B cell (primary cell): ENCODE data around the gene AFG1L. TPM values are rescaled to one million over a fixed set of nuclear protein-coding genes. Genes with fewer than 3 reads are reported as not detected.

Experiments used
- ATAC-seq: fragments of 200-7000 bp; cut with Tn5 transposase; one replicate; pipeline ENCODE4 v1.10.0; 2021; ENCODE audit warnings: low read depth, mild to moderate bottlenecking, moderate number of reproducible peaks, moderate library complexity
- CTCF ChIA-PET: fragments of 350-600 bp; sonication (Branson Sonifier 250); formaldehyde crosslinking; loops from one replicate; lab custom pipeline; 2021; ENCODE audit warnings: antibody characterized with exemption, inconsistent platforms; lab: Charles Lee
- POLR2A ChIA-PET: fragments of 350-600 bp; sonication (Branson Sonifier 250); formaldehyde crosslinking; loops from one replicate; lab custom pipeline; 2021; ENCODE audit warnings: antibody characterized with exemption; lab: Charles Lee
- DNase-seq: peaks from one replicate; pipeline ENCODE4 v3.0.0; 2013
- H2AFZ ChIP-seq: 2 replicates; pipeline ENCODE4 v1.6.1; 2012; ENCODE audit warnings: mild to moderate bottlenecking, low read depth, low read length; ENCODE audit not compliant: insufficient read depth, poor library complexity, severe bottlenecking
- H3K27ac ChIP-seq, 2 donors: 1 replicate in 1 of 2; 2 replicates in 1 of 2; pipeline ENCODE4 v1.5.1; 2012 to 2013; ENCODE audit warnings: low read length in 2 of 2, mild to moderate bottlenecking in 2 of 2, moderate library complexity in 1 of 2
- H3K27me3 ChIP-seq, 4 experiments: fragments of 200-600 bp in 1 of 4; sonication (generic) in 1 of 4; replicated peaks in 1 of 4; 1 replicate in 2 of 4; 2 replicates in 2 of 4; pipeline versions ENCODE4 v1.6.1 to v1.7.0; 2013 to 2016; ENCODE audit warnings: low read length in 3 of 4, mild to moderate bottlenecking in 2 of 4, mixed read lengths in 1 of 4, moderate library complexity in 1 of 4; ENCODE audit not compliant: insufficient read depth in 4 of 4, control insufficient read depth in 3 of 4; ENCODE audit errors: control extremely low read depth in 1 of 4
- H3K36me3 ChIP-seq, 2 experiments: replicated peaks in 1 of 2; 1 replicate in 1 of 2; 2 replicates in 1 of 2; pipeline versions ENCODE4 v1.6.1 to v1.7.1; 2013; ENCODE audit warnings: low read length in 1 of 2; ENCODE audit not compliant: insufficient read depth in 2 of 2, control insufficient read depth in 1 of 2; ENCODE audit errors: control extremely low read depth in 1 of 2, extremely low read depth in 1 of 2
- H3K4me1 ChIP-seq, 2 donors: fragments of 200-600 bp in 1 of 2; sonication (generic) in 1 of 2; 1 replicate in 1 of 2; 2 replicates in 1 of 2; pipeline versions ENCODE4 v1.5.1 to v1.6.1; 2013 to 2017; ENCODE audit warnings: low read length in 2 of 2; ENCODE audit not compliant: control insufficient read depth in 2 of 2, insufficient read depth in 2 of 2
- H3K4me2 ChIP-seq: replicated peaks from 2 replicates; pipeline ENCODE3; 2012; ENCODE audit warnings: mild to moderate bottlenecking, low read depth, low read length; ENCODE audit not compliant: poor library complexity, severe bottlenecking
- H3K4me3 ChIP-seq, 5 experiments: fragments of 200-600 bp in 1 of 5; sonication (generic) in 1 of 5; 1 replicate in 3 of 5; 2 replicates in 2 of 5; pipeline versions ENCODE4 v1.5.1 to v1.7.0; 2011 to 2016; ENCODE audit warnings: low read length in 4 of 5, mild to moderate bottlenecking in 4 of 5, low read depth in 2 of 5, control low read depth in 1 of 5, moderate library complexity in 1 of 5; ENCODE audit not compliant: insufficient read depth in 1 of 5; ENCODE audit errors: control extremely low read depth in 1 of 5, extremely low read depth in 1 of 5
- H3K79me2 ChIP-seq: fragments of 200-600 bp; sonication (generic); one replicate; pipeline ENCODE4 v1.6.0; 2016; ENCODE audit warnings: low read length; ENCODE audit not compliant: control insufficient read depth, insufficient read depth
- H3K9ac ChIP-seq: fragments of 200-600 bp; sonication (generic); 2 replicates; pipeline ENCODE4 v1.6.1; 2017; ENCODE audit warnings: mild to moderate bottlenecking, low read length, moderate library complexity
- H3K9me3 ChIP-seq, 3 donors: one replicate each; pipeline versions ENCODE4 v1.6.1 to v1.7.1; 2013; ENCODE audit warnings: low read length in 2 of 3; ENCODE audit not compliant: control insufficient read depth in 2 of 3, insufficient read depth in 1 of 3; ENCODE audit errors: control extremely low read depth in 1 of 3
- H4K20me1 ChIP-seq: 2 replicates; pipeline ENCODE4 v1.6.0; 2012; ENCODE audit warnings: mild to moderate bottlenecking, low read length; ENCODE audit not compliant: insufficient read depth, control insufficient read depth, poor library complexity, severe bottlenecking
- H3K27ac Mint-ChIP-seq: one replicate; pipeline ENCODE4 v1.8.0; 2021; ENCODE audit warnings: mixed read lengths
- H3K27me3 Mint-ChIP-seq: one replicate; pipeline ENCODE4 v1.8.0; 2021; ENCODE audit warnings: mixed read lengths
- H3K4me1 Mint-ChIP-seq: one replicate; pipeline ENCODE4 v1.8.0; 2021; ENCODE audit warnings: mixed read lengths
- H3K4me3 Mint-ChIP-seq: one replicate; pipeline ENCODE4 v1.8.0; 2021; ENCODE audit warnings: mixed read lengths
- H3K9me3 Mint-ChIP-seq: one replicate; pipeline ENCODE4 v1.8.0; 2022; ENCODE audit warnings: mixed read lengths; ENCODE audit not compliant: insufficient read depth
- CTCF ChIP-seq: fragments of 200-600 bp; IDR thresholded peaks from one replicate; pipeline ENCODE4 v1.8.0; 2022; ENCODE audit warnings: antibody characterized with exemption, mild to moderate bottlenecking
- EZH2 ChIP-seq: IDR thresholded peaks from 2 replicates; pipeline ENCODE4 v1.6.1; 2012; ENCODE audit warnings: borderline replicate concordance, low read depth, mild to moderate bottlenecking, moderate library complexity, low read length; ENCODE audit not compliant: insufficient read depth, poor library complexity, severe bottlenecking
- WGBS: methylation state at CpG from one replicate; pipeline ENCODE4 v1.1.5; 2013; ENCODE audit warnings: missing lambda C conversion rate; ENCODE audit not compliant: insufficient coverage; 5-methylcytosine and 5-hydroxymethylcytosine counted together
- intact Hi-C: fragments of 100-400 bp; cut with micrococcal nuclease; formaldehyde crosslinking; loops from one replicate; pipeline ENCODE4 v1.10.0; 2022
- polyA plus RNA-seq: library from polyadenylated mRNA; depleted of rRNA; stranded (reverse); fragments of >200 nt; gene quantifications from 2 replicates; pipeline ENCODE4 v1.2.3, GENCODE V29; 2012
- total RNA-seq, 2 donors: library from RNA; stranded (reverse); fragments of 120-200 nt in 1 of 2; gene quantifications; 1 replicate in 1 of 2; 2 replicates in 1 of 2; pipeline versions ENCODE4 v1.2.3 to v1.2.4, GENCODE V29; 2013 to 2022

The AFG1L gene
- total and polyA plus RNA-seq, 2 donors (not counting 1 experiment from before 2014, with no cell fraction given), result 1.8 to 14.2 TPM

- Mint-ChIP-seq H3K4me1 (peaks cover 4% of the 10 kb centered on the region), H3K9me3 (no peaks in the 10 kb centered on the region), H3K27me3 (no peaks in the 10 kb centered on the region), H3K4me3 (no peak overlapping the region), H3K27ac (no peak overlapping the region)
- DNase-seq, result no peak
- no peak overlapping the region for H3K9ac ChIP-seq
- TF ChIP-seq CTCF (no peak), EZH2 (no peak)
- intact Hi-C loops, result no loop called here
- H4K20me1 ChIP-seq, result no peaks in the 10 kb centered on the region
- no peaks in the 10 kb centered on the region for H3K36me3 ChIP-seq
- no peaks in the 10 kb centered on the region for H3K79me2 ChIP-seq
- 100% methylated on average over 2 of the region's 5 CpGs for WGBS
- peaks cover 0 to 3% of the 10 kb centered on the region in 2 donors for H3K4me1 ChIP-seq
- POLR2A ChIA-PET, result no interaction called here
- no peak overlapping the region for H3K4me2 ChIP-seq
- H3K4me3 ChIP-seq, result no peak overlapping the region
- ATAC-seq, result no peak
- H3K9me3 ChIP-seq, result no peaks in the 10 kb centered on the region
- H2AFZ ChIP-seq, result no peak overlapping the region
- no peak overlapping the region for H3K27ac ChIP-seq
- H3K27me3 ChIP-seq, result no peaks in the 10 kb centered on the region
- CTCF ChIA-PET, result interaction anchor here (0.5 to 1.2 kb wide), 2 partner anchors 28 to 501 kb away, joined by 3 to 4 read pairs; no protein-coding TSS in a partner anchor
Observed at GRCh38 chr6:108464418-108465097, 169.7 kb downstream of the AFG1L start.

- intact Hi-C loops, result no loop called here
- no peak overlapping the region for H2AFZ ChIP-seq
- ChIA-PET CTCF (no interaction called here), POLR2A (no interaction called here)
- H3K4me2 ChIP-seq, result no peak overlapping the region
- no peaks in the 10 kb centered on the region for H3K27me3 ChIP-seq
- no peak overlapping the region for H3K9ac ChIP-seq
- H3K4me1 ChIP-seq, result peaks cover 0 to 3% of the 10 kb centered on the region in 2 donors
- no peak for ATAC-seq
- peaks cover 4% of the 10 kb centered on the region for H3K4me1 Mint-ChIP-seq
- no peak overlapping the region for H3K4me3 Mint-ChIP-seq
- H3K9me3 ChIP-seq, result no peaks in the 10 kb centered on the region
- no peak for DNase-seq
- no peaks in the 10 kb centered on the region for H3K27me3 Mint-ChIP-seq
- no peak overlapping the region for H3K4me3 ChIP-seq
- no peak overlapping the region for H3K27ac Mint-ChIP-seq
- no peaks in the 10 kb centered on the region for H3K36me3 ChIP-seq
- H4K20me1 ChIP-seq, result no peaks in the 10 kb centered on the region
- no peak overlapping the region for H3K27ac ChIP-seq
- TF ChIP-seq CTCF (no peak), EZH2 (no peak)
- WGBS, result no CpG with 5 or more reads among the region's 2 CpGs
- no peaks in the 10 kb centered on the region for H3K79me2 ChIP-seq
- H3K9me3 Mint-ChIP-seq, result no peaks in the 10 kb centered on the region
Observed at GRCh38 chr6:108465098-108465495, 170.2 kb downstream of the AFG1L start.
